Measurements from ENCODE around the gene LINGO3. TPM values are rescaled to one million over a fixed set of nuclear protein-coding genes. Genes with fewer than 3 reads are reported as not detected.
A peak's percentile ranks its signal among the peaks of the same experiment; 100 is the strongest.

LINGO3 gene
- total RNA-seq, 2 donors from 2014 or later = not detected

DNA sequence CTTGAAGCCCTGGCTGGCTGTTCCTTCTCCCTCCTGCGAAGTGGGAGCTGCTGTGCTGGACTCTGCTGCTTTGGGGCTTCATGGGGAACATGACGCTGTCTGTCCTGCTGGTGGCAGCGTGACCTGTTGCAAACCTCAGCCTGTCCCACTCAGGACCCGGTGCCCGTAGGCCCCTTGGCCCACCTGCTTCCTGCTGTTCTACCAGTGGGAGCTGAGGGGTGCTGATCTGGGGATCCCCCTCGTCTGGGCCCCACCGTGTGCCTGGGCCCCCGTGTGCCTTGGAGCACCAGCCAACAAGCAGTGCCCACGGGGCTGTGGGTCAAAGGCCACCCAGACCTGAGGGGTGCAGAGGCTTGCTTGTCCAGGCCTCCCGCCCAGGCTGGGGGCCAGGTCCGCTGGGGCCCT lies 25.9 kb upstream of the LINGO3 start:
- H3K9me3 ChIP-seq = no peaks in the 10 kb centered on the region
- no peaks in the 10 kb centered on the region for H3K36me3 ChIP-seq
- H3K27me3 ChIP-seq = no peaks in the 10 kb centered on the region
- no peak for DNase-seq (ENCODE audit: low spot score)
- peaks cover 0 to 50% of the 10 kb centered on the region in 2 donors for H3K4me1 ChIP-seq
- H3K4me3 ChIP-seq = no peak overlapping the region
- no peak overlapping the region for H3K27ac ChIP-seq
- TF ChIP-seq, protein P1, sequence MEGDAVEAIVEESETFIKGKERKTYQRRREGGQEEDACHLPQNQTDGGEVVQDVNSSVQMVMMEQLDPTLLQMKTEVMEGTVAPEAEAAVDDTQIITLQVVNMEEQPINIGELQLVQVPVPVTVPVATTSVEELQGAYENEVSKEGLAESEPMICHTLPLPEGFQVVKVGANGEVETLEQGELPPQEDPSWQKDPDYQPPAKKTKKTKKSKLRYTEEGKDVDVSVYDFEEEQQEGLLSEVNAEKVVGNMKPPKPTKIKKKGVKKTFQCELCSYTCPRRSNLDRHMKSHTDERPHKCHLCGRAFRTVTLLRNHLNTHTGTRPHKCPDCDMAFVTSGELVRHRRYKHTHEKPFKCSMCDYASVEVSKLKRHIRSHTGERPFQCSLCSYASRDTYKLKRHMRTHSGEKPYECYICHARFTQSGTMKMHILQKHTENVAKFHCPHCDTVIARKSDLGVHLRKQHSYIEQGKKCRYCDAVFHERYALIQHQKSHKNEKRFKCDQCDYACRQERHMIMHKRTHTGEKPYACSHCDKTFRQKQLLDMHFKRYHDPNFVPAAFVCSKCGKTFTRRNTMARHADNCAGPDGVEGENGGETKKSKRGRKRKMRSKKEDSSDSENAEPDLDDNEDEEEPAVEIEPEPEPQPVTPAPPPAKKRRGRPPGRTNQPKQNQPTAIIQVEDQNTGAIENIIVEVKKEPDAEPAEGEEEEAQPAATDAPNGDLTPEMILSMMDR (IDR thresholded peaks at IDR 0.05) = no peak

DNA sequence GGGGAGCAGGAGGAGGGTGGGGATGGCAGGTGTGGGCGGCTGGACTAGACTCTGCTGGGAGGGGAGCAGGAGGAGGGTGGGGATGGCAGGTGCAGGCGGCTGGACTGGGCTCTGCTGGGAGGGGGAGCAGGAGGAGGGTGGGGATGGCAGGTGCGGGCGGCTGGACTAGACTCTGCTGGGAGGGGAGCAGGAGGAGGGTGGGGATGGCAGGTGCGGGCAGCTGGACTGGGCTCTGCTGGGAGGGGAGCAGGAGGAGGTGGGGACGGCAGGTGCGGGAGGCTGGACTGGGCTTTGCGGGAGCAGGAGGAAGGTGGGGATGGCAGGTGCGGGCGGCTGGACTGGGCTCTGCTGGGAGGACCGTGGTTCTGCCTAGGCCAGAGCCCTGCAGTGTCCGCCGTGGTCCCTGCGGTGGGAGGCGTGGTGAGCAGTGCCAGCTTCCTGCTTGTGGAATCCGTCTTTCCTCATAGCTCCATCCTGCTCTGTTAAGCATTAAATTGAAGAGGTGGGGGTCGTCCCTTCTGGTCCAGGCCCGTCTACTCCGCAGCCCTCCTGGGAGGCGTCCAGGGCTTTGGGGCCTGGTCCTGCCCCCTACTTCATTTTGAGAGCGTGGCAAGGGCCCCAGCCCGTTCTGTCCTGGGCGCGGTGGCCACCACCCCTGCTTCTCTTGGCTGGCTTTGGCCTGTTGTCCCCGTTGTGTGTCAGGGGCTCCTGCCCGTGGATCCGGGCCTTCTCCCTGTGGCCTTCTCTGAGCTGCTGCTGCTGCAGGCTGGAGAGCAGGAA lies 25.3 kb upstream of the LINGO3 start:
- no peak for DNase-seq (ENCODE audit: low spot score)
- peaks cover 0 to 50% of the 10 kb centered on the region in 2 donors for H3K4me1 ChIP-seq
- H3K9me3 ChIP-seq = no peaks in the 10 kb centered on the region
- H3K27me3 ChIP-seq = no peaks in the 10 kb centered on the region
- no peaks in the 10 kb centered on the region for H3K36me3 ChIP-seq
- no peak overlapping the region for H3K4me3 ChIP-seq
- H3K27ac ChIP-seq = no peak overlapping the region
- TF ChIP-seq, protein P1 (IDR thresholded peaks at IDR 0.05) = no peak

DNA sequence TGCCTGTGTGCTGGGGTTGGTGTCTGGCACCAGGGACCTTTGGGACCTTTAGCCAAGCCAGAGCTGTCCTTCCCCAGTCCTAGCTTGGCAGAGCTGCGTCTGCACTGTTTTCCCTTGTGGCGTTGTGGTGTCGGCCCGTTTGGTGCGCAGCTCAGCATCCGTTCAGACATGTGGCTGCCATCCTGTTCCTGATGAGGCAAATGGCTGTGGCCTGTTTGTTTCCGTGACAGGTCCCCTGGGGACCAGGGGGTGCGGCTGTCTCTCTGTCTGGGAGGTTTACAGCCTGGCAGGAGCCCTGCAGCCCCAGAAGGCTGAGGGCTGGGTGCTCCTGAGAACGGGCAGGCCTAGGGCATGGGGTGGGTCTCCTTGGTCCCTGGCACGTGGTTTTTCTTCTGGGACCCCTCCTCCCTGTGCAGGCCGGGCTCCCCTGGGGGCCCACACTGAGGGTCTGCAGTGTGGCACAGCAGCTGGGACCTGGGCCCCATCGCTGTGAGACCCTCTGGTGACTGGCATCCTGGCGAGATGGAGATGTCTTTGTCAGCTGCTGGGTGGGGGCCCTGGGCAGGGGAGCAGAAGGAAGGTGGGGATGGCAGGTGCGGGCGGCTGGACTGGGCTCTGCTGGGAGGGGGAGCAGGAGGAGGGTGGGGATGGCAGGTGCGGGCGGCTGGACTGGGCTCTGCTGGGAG lies 24.5 kb upstream of the LINGO3 start:
- Histone ChIP-seq H3K27me3 (no peaks in the 10 kb centered on the region), H3K9me3 (no peaks in the 10 kb centered on the region), H3K36me3 (no peaks in the 10 kb centered on the region), H3K4me3 (no peak overlapping the region), H3K27ac (peak overlapping the region in 1 of 2 donors; percentile 31), H3K4me1 (peaks cover 0 to 55% of the 10 kb centered on the region in 2 donors)
- no peak for DNase-seq (ENCODE audit: low spot score)
- TF ChIP-seq, protein P1 (IDR thresholded peaks at IDR 0.05) = no peak

DNA sequence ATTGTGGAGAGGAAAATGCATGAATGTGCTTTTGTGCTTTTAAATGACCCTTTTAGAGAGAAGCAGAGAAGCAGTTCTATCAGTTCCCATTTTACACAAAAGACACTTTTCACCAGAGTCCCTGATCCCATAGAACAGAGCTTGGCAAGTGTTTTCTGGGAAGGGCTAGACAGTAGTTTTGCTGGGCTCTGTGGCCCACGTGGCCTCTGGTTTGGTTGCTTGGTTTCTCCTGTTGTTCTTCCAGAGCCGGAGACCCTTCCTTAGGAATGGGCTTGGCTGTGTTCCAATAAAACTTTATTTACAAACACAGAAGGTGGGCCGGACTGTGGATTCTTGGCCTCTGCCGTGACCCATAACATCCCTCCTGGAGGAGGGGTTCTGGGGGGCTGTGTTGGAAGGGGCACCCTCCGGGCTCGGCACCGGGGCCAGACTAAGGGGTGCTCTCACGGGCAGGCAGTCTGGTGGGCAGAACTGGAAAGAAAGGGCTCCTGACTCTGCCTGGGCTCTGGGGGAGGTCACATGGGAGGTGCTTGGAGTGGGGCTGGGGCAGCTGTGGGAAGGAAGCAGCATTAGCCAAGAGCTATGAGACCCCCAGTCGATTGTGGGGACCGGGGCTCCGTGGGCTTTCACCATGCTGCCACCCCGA lies 23.8 kb upstream of the LINGO3 start:
- no peak for DNase-seq (ENCODE audit: low spot score)
- H3K4me3 ChIP-seq = no peak overlapping the region

DNA sequence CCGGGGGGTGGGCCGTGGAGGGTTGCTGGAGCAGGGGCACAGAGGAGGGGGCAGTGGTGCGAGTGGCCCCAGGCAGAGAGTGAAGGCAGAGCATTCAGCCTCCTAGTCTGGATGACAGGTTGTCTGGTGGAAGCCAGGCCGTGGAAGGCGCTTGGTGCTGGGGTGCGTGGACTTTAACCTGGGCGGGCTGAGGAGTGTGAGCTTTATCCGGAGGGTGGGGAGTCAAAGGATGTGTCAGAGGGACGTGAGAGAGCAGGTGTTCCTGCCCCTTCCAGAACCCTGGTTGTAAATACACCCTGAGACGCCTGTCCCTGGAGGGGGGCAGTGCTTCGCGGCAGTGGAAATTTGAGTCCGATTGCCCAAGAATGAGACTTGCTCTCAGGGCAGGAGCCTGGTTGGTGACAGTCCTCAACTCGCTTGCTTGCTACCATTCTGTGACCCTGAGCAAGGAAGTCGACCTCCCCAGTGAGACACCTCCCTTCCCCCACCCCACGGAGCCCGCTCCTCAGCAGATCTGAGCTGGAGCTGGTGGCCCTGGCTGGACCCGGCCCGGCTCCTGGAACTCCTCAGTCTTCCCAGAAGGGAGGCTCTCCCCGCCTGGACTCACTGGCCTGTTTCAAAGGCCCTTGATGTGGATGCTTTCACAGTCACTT lies 22.8 kb upstream of the LINGO3 start:
- DNase-seq (ENCODE audit: low spot score) = no peak
- Histone ChIP-seq H3K4me1 (peaks cover 0 to 67% of the 10 kb centered on the region in 2 donors), H3K27ac (no peak overlapping the region), H3K27me3 (no peaks in the 10 kb centered on the region), H3K36me3 (no peaks in the 10 kb centered on the region), H3K9me3 (no peaks in the 10 kb centered on the region), H3K4me3 (no peak overlapping the region)
- TF ChIP-seq, protein P1 (IDR thresholded peaks at IDR 0.05) = no peak

More for the DNA sequence above, 23.8 kb upstream of the LINGO3 start:
- Histone ChIP-seq H3K9me3 (no peaks in the 10 kb centered on the region), H3K4me1 (peaks cover 0 to 63% of the 10 kb centered on the region in 2 donors), H3K36me3 (no peaks in the 10 kb centered on the region), H3K27me3 (no peaks in the 10 kb centered on the region), H3K27ac (peak overlapping the region in 1 of 2 donors; percentile 31)
- TF ChIP-seq, protein P1 (IDR thresholded peaks at IDR 0.05) = no peak
